Neural progenitor cell (in vitro differentiated cells): ENCODE data around the gene EXD3. TPM values are rescaled to one million over a fixed set of nuclear protein-coding genes. Genes with fewer than 3 reads are reported as not detected.

Experiments
- DNase-seq: peaks from one replicate; pipeline ENCODE4 v3.0.0-alpha.2; 2016; ENCODE audit warnings: low spot score
- H2AFZ ChIP-seq: fragments of 200-600 bp; sonication (generic); replicated peaks from 2 replicates; pipeline ENCODE4 v1.6.1; 2016; ENCODE audit warnings: antibody characterized with exemption
- H3F3A ChIP-seq: fragments of 200-600 bp; sonication (generic); 2 replicates; pipeline ENCODE4 v1.6.1; 2016; ENCODE audit warnings: antibody characterized with exemption, low read depth
- H3K27ac ChIP-seq: fragments of 200-600 bp; sonication (generic); 2 replicates; pipeline ENCODE4 v1.5.1; 2016; ENCODE audit warnings: mild to moderate bottlenecking
- H3K27me3 ChIP-seq: fragments of 200-600 bp; sonication (generic); 2 replicates; pipeline ENCODE4 v1.6.1; 2016; ENCODE audit warnings: mild to moderate bottlenecking, moderate library complexity
- H3K36me3 ChIP-seq: fragments of 200-600 bp; sonication (generic); 2 replicates; pipeline ENCODE4 v1.5.1; 2016
- H3K4me1 ChIP-seq: fragments of 200-600 bp; sonication (generic); 2 replicates; pipeline ENCODE4 v1.6.1; 2016; ENCODE audit warnings: mixed run types
- H3K4me2 ChIP-seq: fragments of 200-600 bp; sonication (generic); 2 replicates; pipeline ENCODE4 v1.6.1; 2016
- H3K4me3 ChIP-seq: fragments of 200-600 bp; sonication (generic); 2 replicates; pipeline ENCODE4 v1.5.1; 2016
- H3K79me2 ChIP-seq: fragments of 200-600 bp; sonication (generic); 2 replicates; pipeline ENCODE4 v1.6.1; 2016; ENCODE audit warnings: low read depth
- H3K9ac ChIP-seq: fragments of 200-600 bp; sonication (generic); 2 replicates; pipeline ENCODE4 v1.6.1; 2016
- H3K9me3 ChIP-seq: fragments of 200-600 bp; sonication (generic); 2 replicates; pipeline ENCODE4 v1.5.1; 2016; ENCODE audit warnings: low read depth
- H4K20me1 ChIP-seq: fragments of 200-600 bp; sonication (generic); 2 replicates; pipeline ENCODE4 v1.6.1; 2016; ENCODE audit warnings: low read depth
- H3K27ac Mint-ChIP-seq: 3 replicates; pipeline ENCODE4 v1.8.0; 2021; ENCODE audit warnings: mixed read lengths
- H3K27me3 Mint-ChIP-seq: 2 replicates; pipeline ENCODE4 v1.8.0; 2022; ENCODE audit warnings: low read depth, mild to moderate bottlenecking, inconsistent platforms, moderate library complexity, mixed read lengths; ENCODE audit not compliant: insufficient read depth
- H3K36me3 Mint-ChIP-seq: 3 replicates; pipeline ENCODE4 v1.8.0; 2021; ENCODE audit warnings: mixed read lengths
- H3K4me1 Mint-ChIP-seq: 3 replicates; pipeline ENCODE4 v1.8.0; 2021; ENCODE audit warnings: mixed read lengths
- H3K4me3 Mint-ChIP-seq: 3 replicates; pipeline ENCODE4 v1.8.0; 2021; ENCODE audit warnings: mild to moderate bottlenecking, moderate library complexity, mixed read lengths
- H3K9me3 Mint-ChIP-seq: 3 replicates; pipeline ENCODE4 v1.8.0; 2020; ENCODE audit warnings: mixed read lengths
- EZH2 ChIP-seq: fragments of 200-600 bp; sonication (generic); IDR thresholded peaks from 2 replicates; pipeline ENCODE4 v1.6.1; 2017; ENCODE audit warnings: antibody characterized with exemption, mild to moderate bottlenecking, moderate library complexity
- EZH2phosphoT487 ChIP-seq: fragments of 200-600 bp; sonication (generic); IDR thresholded peaks from 2 replicates; pipeline ENCODE4 v1.6.1; 2017; ENCODE audit warnings: antibody characterized with exemption
- total RNA-seq: library from RNA; depleted of rRNA; stranded (reverse); fragments of >200 nt; gene quantifications from 2 replicates; pipeline ENCODE4 v1.2.3, GENCODE V29; 2015; ENCODE audit warnings: low replicate concordance
- TF ChIP-seq, protein P1 (sequence below): fragments of 200-600 bp; sonication (generic); IDR thresholded peaks from 2 replicates; pipeline ENCODE4 v1.5.1; 2017; ENCODE audit warnings: antibody characterized with exemption, mild to moderate bottlenecking

EXD3 gene
- total RNA-seq, 1 donor from 2014 or later = 4.7 TPM

DNA sequence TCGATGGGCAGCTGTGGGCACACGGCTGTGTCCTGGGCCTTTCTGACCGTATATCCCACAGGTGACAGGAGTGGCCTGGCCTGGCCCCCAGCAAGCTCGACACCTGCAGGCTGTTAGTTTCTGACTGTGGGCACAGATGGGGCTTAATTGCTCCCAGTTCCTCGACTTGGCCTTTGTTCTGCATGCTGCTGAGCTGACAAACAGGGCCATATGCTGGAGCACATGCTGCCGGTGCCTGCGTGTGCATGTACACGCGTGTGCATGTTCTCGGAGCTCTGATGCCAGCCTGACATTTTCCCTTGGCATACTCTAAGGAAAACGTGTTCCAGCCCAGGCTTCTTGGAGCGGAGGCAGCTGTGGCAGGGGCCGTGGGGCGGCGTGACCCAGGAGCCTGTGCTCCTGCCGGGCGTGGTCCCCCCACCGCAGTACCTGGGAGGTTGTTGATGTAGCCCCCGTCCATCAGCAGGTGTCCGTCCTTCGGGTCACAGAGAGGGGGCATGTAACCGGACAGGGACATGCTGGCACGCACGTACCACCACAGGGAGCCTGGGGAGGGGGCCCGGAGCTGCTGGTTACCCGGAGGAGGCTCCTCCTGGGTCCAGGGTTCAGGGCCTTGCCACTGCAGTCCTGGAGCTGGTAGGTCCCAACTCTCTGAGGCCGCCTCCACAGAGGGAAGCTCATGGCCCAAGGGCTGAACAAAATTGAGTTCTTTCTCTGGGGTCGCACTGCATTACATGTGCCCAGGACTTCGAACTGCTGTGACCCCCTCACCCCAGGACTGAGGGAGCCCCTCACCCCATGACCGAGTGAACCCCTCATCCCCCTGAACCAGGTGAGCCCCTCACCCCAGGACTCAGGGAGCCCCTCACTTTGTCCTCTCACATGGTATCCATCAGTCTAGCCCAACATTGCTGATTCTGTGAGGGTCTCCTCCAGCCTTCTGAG is 40.3 kb upstream of the EXD3 start:
- peaks cover 2% of the 10 kb centered on the region for H3K9me3 Mint-ChIP-seq
- no peak for DNase-seq
- Histone ChIP-seq H3K4me2 (no peak overlapping the region), H3K4me3 (no peak overlapping the region), H3K9ac (no peak overlapping the region), H3K9me3 (no peaks in the 10 kb centered on the region), H3K4me1 (peaks cover 7% of the 10 kb centered on the region), H3K79me2 (peaks cover 5% of the 10 kb centered on the region), H4K20me1 (peaks cover 5% of the 10 kb centered on the region), H3F3A (no peaks in the 10 kb centered on the region), H2AFZ (no peak overlapping the region), H3K27me3 (peaks cover 45% of the 10 kb centered on the region), H3K27ac (no peak overlapping the region), H3K36me3 (no peaks in the 10 kb centered on the region)
- peaks cover 2% of the 10 kb centered on the region for H3K4me1 Mint-ChIP-seq
- H3K27ac Mint-ChIP-seq = no peak overlapping the region
- no peaks in the 10 kb centered on the region for H3K36me3 Mint-ChIP-seq
- H3K27me3 Mint-ChIP-seq = no peaks in the 10 kb centered on the region
- TF ChIP-seq EZH2 = no peak
- TF ChIP-seq EZH2phosphoT487 = no peak
- TF ChIP-seq, protein P1, sequence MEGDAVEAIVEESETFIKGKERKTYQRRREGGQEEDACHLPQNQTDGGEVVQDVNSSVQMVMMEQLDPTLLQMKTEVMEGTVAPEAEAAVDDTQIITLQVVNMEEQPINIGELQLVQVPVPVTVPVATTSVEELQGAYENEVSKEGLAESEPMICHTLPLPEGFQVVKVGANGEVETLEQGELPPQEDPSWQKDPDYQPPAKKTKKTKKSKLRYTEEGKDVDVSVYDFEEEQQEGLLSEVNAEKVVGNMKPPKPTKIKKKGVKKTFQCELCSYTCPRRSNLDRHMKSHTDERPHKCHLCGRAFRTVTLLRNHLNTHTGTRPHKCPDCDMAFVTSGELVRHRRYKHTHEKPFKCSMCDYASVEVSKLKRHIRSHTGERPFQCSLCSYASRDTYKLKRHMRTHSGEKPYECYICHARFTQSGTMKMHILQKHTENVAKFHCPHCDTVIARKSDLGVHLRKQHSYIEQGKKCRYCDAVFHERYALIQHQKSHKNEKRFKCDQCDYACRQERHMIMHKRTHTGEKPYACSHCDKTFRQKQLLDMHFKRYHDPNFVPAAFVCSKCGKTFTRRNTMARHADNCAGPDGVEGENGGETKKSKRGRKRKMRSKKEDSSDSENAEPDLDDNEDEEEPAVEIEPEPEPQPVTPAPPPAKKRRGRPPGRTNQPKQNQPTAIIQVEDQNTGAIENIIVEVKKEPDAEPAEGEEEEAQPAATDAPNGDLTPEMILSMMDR = no peak
- no peak overlapping the region for H3K4me3 Mint-ChIP-seq

DNA sequence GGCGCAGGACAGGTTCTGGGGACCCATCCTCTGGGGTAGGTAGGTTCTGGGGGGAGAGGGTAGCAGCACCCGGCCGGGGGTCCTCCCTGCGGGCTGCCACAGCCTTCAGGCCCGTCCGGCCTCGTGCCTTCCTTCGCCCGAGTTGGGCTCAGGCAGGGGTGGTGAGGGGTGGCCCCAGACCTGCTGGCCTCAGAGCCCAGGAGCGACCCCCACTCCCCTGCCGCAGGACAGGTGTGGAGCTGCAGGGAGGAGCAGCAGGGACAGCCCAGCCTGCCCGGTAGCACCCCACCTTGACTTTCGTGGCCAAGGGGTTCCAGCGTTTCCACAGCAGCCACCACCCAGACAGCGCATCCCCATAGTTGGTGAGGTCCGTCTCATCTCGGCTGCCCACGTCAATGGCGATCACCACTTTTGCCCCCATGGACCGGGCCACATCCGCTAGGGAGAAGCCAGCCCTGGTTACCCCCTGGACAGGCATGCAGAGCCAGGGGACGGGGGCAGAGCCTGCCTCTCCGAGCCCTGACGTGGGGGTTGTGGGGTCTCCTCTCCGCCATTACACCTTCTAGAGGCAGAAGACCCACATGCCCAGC is 39.5 kb upstream of the EXD3 start:
- Histone ChIP-seq H3K36me3 (no peaks in the 10 kb centered on the region), H3F3A (no peaks in the 10 kb centered on the region), H3K9ac (no peak overlapping the region), H2AFZ (no peak overlapping the region), H3K9me3 (no peaks in the 10 kb centered on the region), H3K27ac (no peak overlapping the region), H3K4me2 (no peak overlapping the region), H4K20me1 (peaks cover 12% of the 10 kb centered on the region), H3K27me3 (peaks cover 48% of the 10 kb centered on the region), H3K4me3 (no peak overlapping the region), H3K79me2 (peaks cover 7% of the 10 kb centered on the region), H3K4me1 (peaks cover 11% of the 10 kb centered on the region)
- TF ChIP-seq EZH2 = no peak
- Mint-ChIP-seq H3K9me3 (peaks cover 2% of the 10 kb centered on the region), H3K4me1 (peaks cover 2% of the 10 kb centered on the region), H3K36me3 (no peaks in the 10 kb centered on the region), H3K4me3 (no peak overlapping the region), H3K27ac (no peak overlapping the region), H3K27me3 (no peaks in the 10 kb centered on the region)
- no peak for DNase-seq

DNA sequence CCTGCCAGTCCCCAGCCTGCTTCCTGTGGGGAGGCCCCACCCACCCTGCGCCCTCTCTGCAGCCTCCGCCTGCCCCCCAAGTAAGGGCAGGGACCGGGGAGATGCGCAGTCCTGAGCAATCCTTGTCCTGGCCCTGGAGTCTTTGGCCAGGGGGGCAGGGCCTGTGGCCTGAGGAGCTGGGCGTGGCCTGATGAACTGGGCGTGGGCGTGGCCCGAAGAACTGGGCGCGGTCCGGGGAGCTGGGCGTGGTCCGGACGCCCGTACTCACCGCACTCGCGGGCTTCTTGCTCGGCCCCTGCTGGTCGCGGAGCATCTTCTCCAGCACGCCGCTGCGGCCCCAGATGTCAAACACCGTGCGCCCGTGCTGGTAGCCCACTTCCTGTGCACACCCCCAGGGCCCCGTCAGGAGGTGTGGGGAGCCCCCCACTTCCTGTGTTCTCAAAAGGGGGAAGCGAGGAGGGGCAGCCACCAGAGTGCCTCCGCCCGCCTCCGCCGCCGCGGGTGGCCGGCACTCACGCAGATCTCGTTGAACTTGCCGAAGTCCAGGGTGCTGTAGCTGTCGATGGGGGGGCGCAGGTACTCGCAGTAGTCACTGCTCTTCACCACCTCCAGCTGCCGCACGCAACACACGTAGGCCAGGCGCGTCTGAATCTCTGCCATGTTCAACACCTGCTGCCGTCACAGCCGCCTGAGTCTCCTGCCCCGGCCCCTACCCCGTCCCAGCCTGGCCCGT is 38.9 kb upstream of the EXD3 start:
- Mint-ChIP-seq H3K4me3 (no peak overlapping the region), H3K4me1 (peaks cover 6% of the 10 kb centered on the region), H3K27ac (no peak overlapping the region), H3K27me3 (no peaks in the 10 kb centered on the region), H3K9me3 (peaks cover 2% of the 10 kb centered on the region), H3K36me3 (no peaks in the 10 kb centered on the region)
- peaks cover 11% of the 10 kb centered on the region for H3K4me1 ChIP-seq
- peaks cover 18% of the 10 kb centered on the region for H4K20me1 ChIP-seq
- H3K9ac ChIP-seq = no peak overlapping the region
- H3K27me3 ChIP-seq = peaks cover 48% of the 10 kb centered on the region
- no peaks in the 10 kb centered on the region for H3K36me3 ChIP-seq
- H2AFZ ChIP-seq = no peak overlapping the region
- H3K4me2 ChIP-seq = peak overlapping the region; percentile 52
- H3F3A ChIP-seq = no peaks in the 10 kb centered on the region
- H3K9me3 ChIP-seq = no peaks in the 10 kb centered on the region
- peak; percentile 93 for DNase-seq
- no peak overlapping the region for H3K27ac ChIP-seq
- TF ChIP-seq, protein P1 = peak; percentile 24
- TF ChIP-seq EZH2phosphoT487 = peak; percentile 33
- TF ChIP-seq EZH2 = peak; percentile 57
- H3K79me2 ChIP-seq = peaks cover 7% of the 10 kb centered on the region
- H3K4me3 ChIP-seq = no peak overlapping the region
